Activated CD4-positive, alpha-beta T cell treated with anti-CD3 and anti-CD28 coated beads for 48 hours (primary cell): ENCODE data around the gene DTYMK.
A peak's percentile ranks its signal among the peaks of the same experiment; 100 is the strongest.

ENCODE experiments used
- DNase-seq: peaks from one replicate; pipeline ENCODE4 v3.0.0-alpha.2; 2020

Gene DTYMK

GRCh38 chr2:241686650-241687425, at the start of gene DTYMK:
TSS of gene DTYMK (minus strand) at chr2:241686815. CDS start at chr2:241686783, 32 bp downstream.
- DNase-seq: peak; percentile 96

- DNase-seq: no peak
These were observed 49.5 kb upstream of the DTYMK start for GRCh38 chr2:241736111-241736510.

- peak; percentile 96 for DNase-seq
These were observed 48.0 kb upstream of the DTYMK start, which contains the start of gene D2HGDH for GRCh38 chr2:241734467-241735208. TSS of gene D2HGDH (plus strand) at chr2:241734630. CDS start at chr2:241735225, 595 bp downstream.

GRCh38 chr2:241734208-241734466, 47.5 kb upstream of the DTYMK start:
- no peak for DNase-seq

GRCh38 chr2:241733391-241734207, 47.0 kb upstream of the DTYMK start:
- DNase-seq: no peak

- DNase-seq: peak; percentile 82
These were observed 46.0 kb upstream of the DTYMK start for GRCh38 chr2:241732513-241733186.

- DNase-seq: peak; percentile 47
These were observed 44.2 kb upstream of the DTYMK start for GRCh38 chr2:241730671-241731293.

GRCh38 chr2:241729868-241730267, 43.3 kb upstream of the DTYMK start:
- no peak for DNase-seq

GRCh38 chr2:241728627-241729026, 42.0 kb upstream of the DTYMK start:
- no peak for DNase-seq

- no peak for DNase-seq
These were observed 41.4 kb upstream of the DTYMK start for GRCh38 chr2:241728000-241728399.

GRCh38 chr2:241726459-241726858, 39.8 kb upstream of the DTYMK start:
- no peak for DNase-seq

GRCh38 chr2:241724975-241725870, 38.6 kb upstream of the DTYMK start:
- DNase-seq: no peak

GRCh38 chr2:241724259-241724974, 37.8 kb upstream of the DTYMK start:
- peak; percentile 37 for DNase-seq

GRCh38 chr2:241722896-241723454, 36.4 kb upstream of the DTYMK start:
- no peak for DNase-seq

- no peak for DNase-seq
These were observed 35.2 kb upstream of the DTYMK start for GRCh38 chr2:241721852-241722251.

- no peak for DNase-seq
These were observed 33.9 kb upstream of the DTYMK start for GRCh38 chr2:241720560-241720959.

GRCh38 chr2:241720099-241720498, 33.5 kb upstream of the DTYMK start:
- DNase-seq: no peak

GRCh38 chr2:241719093-241719492, 32.5 kb upstream of the DTYMK start:
- no peak for DNase-seq

- DNase-seq: no peak
These were observed 22.3 kb upstream of the DTYMK start for GRCh38 chr2:241708879-241709278.

- no peak for DNase-seq
These were observed 19.9 kb upstream of the DTYMK start for GRCh38 chr2:241706537-241706936.
